HFF-Myc (cell line): ENCODE data around the gene MEIKIN.

Source experiments
- DNase-seq: peaks from one replicate; pipeline ENCODE4 v3.0.0-alpha.2; 2011; ENCODE audit warnings: low read depth; ENCODE audit errors: extremely low read depth
- H3K4me3 ChIP-seq: replicated peaks from 2 replicates; pipeline ENCODE4 v1.5.1; 2011; ENCODE audit warnings: low read depth, mild to moderate bottlenecking, control low read depth, low read length
- TF ChIP-seq, protein P1 (sequence below): IDR thresholded peaks from 2 replicates; pipeline ENCODE4 v1.5.1; 2012; ENCODE audit warnings: mild to moderate bottlenecking, low read depth, low read length, control low read depth; ENCODE audit errors: missing control alignments

Gene MEIKIN

DNA sequence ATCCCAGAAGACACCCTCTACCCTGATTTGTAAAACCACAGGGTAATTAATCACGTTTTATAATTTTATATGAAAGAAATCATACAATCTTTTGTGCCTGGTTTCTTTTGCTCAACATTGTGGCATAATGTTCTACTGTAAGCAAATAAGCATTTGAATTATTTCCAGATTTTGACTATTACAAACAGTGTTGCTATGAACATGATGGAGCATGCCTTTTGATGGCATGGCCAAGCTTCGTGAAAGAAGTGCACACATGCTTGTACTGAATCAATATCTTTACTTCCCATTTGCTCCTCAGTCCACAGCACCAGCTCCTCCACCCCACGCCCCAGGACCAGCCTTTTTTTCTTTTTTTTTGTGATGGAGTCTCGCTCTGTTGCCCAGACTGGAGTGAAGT is 36.1 kb upstream of the MEIKIN start:
- TF ChIP-seq, protein P1, sequence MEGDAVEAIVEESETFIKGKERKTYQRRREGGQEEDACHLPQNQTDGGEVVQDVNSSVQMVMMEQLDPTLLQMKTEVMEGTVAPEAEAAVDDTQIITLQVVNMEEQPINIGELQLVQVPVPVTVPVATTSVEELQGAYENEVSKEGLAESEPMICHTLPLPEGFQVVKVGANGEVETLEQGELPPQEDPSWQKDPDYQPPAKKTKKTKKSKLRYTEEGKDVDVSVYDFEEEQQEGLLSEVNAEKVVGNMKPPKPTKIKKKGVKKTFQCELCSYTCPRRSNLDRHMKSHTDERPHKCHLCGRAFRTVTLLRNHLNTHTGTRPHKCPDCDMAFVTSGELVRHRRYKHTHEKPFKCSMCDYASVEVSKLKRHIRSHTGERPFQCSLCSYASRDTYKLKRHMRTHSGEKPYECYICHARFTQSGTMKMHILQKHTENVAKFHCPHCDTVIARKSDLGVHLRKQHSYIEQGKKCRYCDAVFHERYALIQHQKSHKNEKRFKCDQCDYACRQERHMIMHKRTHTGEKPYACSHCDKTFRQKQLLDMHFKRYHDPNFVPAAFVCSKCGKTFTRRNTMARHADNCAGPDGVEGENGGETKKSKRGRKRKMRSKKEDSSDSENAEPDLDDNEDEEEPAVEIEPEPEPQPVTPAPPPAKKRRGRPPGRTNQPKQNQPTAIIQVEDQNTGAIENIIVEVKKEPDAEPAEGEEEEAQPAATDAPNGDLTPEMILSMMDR, result no peak
- no peak overlapping the region for H3K4me3 ChIP-seq
- no peak for DNase-seq

GRCh38 chr5:131980696-131981095 is 35.2 kb upstream of the MEIKIN start:
- no peak overlapping the region for H3K4me3 ChIP-seq
- no peak for DNase-seq
- TF ChIP-seq, protein P1, result no peak

DNA sequence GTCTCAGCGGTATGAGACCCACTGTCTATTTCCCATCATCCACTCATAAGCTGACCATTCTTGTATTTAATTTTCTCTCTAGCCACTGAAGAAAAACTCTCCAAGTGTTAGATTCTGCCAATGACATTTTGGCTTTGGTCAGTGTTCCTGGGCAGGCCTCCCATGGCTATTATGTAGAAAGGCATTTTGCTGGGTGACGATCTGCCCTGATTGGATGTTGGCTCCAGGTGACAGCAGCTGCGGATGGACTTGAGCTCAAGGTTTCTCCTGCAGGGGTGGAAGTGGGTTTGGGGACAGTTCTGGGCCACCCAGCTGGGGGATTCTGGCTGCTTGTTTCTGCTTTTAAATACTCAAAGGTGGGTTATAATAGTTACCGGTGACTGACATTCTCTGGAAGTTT is 34.4 kb upstream of the MEIKIN start:
- TF ChIP-seq, protein P1, result no peak
- no peak for DNase-seq
- H3K4me3 ChIP-seq, result no peak overlapping the region

GRCh38 chr5:131977212-131977604 is 31.7 kb upstream of the MEIKIN start:
- H3K4me3 ChIP-seq, result no peak overlapping the region
- no peak for DNase-seq

GRCh38 chr5:131976414-131977211 is 31.1 kb upstream of the MEIKIN start:
- no peak overlapping the region for H3K4me3 ChIP-seq
- no peak for DNase-seq
- TF ChIP-seq, protein P1, result no peak

More at GRCh38 chr5:131977212-131977604, 31.7 kb upstream of the MEIKIN start:
- TF ChIP-seq, protein P1, result no peak

DNA sequence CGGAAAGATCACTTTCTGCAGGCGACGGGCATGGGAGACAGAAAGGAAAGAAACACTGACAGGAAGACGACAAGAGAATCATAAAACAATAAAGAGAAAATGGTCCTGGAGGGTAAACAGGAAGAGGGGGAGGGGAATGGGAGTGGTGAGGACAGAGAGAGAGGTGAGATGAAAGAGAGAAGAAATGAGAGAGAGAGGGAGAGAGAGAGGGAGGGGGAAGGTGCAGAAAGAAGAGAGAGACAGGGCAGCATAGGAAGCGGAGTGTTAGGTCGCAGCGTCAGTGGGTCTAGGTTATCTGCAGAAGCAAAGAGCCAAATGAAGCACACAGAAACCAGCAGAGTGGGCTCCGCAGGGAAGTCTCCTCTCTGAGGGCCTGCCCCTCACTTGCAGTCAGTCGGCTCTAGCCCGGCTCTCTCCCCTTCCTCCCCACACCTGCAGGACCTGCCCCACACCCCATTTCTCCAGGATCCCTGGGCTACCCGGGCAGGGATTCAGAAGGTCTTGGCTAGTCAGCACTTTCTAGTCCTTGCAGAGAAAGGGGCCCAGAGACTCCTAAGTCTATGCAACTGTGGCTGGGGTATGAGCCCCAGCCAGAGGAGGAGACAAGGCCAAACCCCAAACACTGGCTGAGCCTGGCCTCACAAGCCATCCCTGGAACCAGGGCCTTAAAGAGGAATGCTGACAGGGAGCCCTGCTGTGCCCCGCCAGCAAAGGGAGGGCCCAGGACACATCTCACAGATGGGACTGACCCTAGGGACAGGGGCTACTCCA is 29.7 kb upstream of the MEIKIN start:
- DNase-seq, result no peak
- H3K4me3 ChIP-seq, result no peak overlapping the region
- TF ChIP-seq, protein P1, result no peak
